Spleen (tissue), 7 donors: ENCODE results near the gene VMP1.

ENCODE experiments used
- POLR2A ChIP-seq, 3 donors: fragments of 450-650 bp; IDR thresholded peaks; one replicate each; pipeline ENCODE4 v1.5.1; 2017; ENCODE audit warnings: antibody characterized with exemption in 3 of 3, mild to moderate bottlenecking in 1 of 3
- TF ChIP-seq, protein P1 (sequence below), 11 experiments: fragments of 200-600 bp in 7 of 11; fragments of 450-650 bp in 4 of 11; sonication (generic) in 4 of 11; IDR thresholded peaks in 8 of 11; conservative IDR thresholded peaks in 3 of 11; 1 replicate in 7 of 11; 2 replicates in 4 of 11; pipeline versions ENCODE4 v1.4.0 to v1.8.0; 2016 to 2021; ENCODE audit warnings: antibody characterized with exemption in 11 of 11, inconsistent platforms in 4 of 11, mild to moderate bottlenecking in 1 of 11
- donor health status: DM: no; HTN: no; CAD: no; lungs with moderate emphysema.
- donor health status: DM: no; HTN: no; CAD: no.
- donor health status: DM: no; HTN: no; CAD: no.

DNA sequence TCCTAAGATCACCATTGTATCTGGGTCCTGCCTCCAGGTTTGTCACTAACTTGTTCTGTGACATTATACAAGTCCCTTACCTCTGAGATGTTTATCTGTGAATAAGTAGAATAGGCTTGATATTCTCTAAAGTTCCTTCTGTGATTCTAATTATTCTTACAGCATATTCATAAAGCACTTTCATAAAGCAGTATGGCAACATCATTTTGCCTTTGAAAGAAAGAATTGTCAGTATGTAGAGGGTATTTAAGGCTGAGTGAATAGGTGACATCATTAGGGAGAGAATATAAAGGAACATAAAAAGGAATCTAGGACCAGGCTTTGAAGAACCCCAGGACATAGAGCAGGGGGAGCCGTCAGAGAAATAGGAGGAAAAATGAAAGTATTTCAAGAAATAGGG is 15.6 kb downstream of the VMP1 start:
- TF ChIP-seq, protein P1, sequence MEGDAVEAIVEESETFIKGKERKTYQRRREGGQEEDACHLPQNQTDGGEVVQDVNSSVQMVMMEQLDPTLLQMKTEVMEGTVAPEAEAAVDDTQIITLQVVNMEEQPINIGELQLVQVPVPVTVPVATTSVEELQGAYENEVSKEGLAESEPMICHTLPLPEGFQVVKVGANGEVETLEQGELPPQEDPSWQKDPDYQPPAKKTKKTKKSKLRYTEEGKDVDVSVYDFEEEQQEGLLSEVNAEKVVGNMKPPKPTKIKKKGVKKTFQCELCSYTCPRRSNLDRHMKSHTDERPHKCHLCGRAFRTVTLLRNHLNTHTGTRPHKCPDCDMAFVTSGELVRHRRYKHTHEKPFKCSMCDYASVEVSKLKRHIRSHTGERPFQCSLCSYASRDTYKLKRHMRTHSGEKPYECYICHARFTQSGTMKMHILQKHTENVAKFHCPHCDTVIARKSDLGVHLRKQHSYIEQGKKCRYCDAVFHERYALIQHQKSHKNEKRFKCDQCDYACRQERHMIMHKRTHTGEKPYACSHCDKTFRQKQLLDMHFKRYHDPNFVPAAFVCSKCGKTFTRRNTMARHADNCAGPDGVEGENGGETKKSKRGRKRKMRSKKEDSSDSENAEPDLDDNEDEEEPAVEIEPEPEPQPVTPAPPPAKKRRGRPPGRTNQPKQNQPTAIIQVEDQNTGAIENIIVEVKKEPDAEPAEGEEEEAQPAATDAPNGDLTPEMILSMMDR (IDR thresholded peaks at IDR 0.05 in 8 of 11, conservative IDR thresholded peaks at IDR 0.05 in 3 of 11): no peak
- no peak for TF ChIP-seq POLR2A (IDR thresholded peaks at IDR 0.05)
